ENCODE data around the gene TMEM175. TPM values are rescaled to one million over a fixed set of nuclear protein-coding genes. Genes with fewer than 3 reads are reported as not detected.
A peak's percentile ranks its signal among the peaks of the same experiment; 100 is the strongest.

The TMEM175 gene
- total and polyA plus RNA-seq, 9 of the 15 experiments (the other 6 are each of a cell fraction or from before 2014, with no cell fraction given) = 0.13 to 30.9 (median 9.4) TPM

DNA sequence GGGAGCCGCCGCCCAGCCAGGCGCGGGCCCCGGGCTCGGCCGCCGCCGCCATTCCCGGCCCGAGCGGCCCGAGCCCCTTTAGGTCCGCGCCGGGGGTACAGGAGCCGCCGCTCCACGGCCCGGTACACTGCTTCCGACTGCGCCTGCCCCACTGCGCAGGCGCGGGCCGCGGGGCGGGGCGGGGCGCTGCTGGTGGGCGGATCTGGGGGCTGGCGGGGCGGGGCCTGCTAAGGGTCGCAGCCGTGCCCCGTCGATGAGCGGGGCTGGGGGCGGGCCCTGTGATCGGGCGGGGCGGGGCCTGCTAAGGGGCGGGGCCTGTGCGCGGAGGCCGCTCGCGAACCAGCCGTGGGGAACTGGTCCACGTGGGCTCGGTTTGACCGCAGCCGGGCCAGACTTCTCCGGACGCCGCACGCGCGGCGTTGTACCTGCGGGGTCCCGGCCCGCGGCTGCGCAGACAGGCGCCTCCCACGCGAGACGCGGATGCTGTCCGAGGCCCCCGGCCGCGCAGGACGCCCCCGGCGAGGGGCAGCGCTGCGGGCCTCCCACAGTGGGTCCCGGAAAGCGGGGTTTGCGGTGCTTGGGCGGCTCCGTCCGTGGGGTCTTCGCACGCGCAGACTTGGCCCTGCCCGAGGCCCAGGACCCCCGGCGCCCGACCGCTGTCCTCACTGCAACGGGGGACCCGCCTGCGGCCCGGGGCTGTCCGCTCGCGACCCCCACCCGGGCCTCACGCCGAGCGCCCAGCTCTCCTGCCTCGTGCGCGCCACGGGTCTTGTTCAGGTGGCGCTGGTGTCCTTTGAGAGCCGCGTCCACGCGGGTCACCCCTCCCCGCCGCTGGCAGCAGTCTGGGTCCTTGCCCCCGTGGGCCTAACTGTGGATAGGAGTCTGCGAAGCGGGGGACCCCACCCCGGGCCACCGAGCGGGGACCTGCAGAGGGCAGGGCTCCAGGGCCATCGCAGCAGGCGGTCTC is 41.5 kb downstream of the TMEM175 start, which contains the start of gene DGKQ (continued):
- TF ChIP-seq, protein P1, sequence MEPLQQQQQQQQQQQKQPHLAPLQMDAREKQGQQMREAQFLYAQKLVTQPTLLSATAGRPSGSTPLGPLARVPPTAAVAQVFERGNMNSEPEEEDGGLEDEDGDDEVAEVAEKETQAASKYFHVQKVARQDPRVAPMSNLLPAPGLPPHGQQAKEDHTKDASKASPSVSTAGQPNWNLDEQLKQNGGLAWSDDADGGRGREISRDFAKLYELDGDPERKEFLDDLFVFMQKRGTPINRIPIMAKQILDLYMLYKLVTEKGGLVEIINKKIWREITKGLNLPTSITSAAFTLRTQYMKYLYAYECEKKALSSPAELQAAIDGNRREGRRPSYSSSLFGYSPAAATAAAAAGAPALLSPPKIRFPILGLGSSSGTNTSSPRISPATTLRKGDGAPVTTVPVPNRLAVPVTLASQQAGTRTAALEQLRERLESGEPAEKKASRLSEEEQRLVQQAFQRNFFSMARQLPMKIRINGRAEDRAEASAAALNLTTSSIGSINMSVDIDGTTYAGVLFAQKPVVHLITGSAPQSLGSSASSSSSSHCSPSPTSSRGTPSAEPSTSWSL (CRISPR knock-in tag; IDR thresholded peaks at IDR 0.05; ENCODE audit: borderline replicate concordance) = 0 out of 2 replicates have a peak, but pooled peaks have one; percentile 51
- no peak for TF ChIP-seq ARHGAP35 (IDR thresholded peaks at IDR 0.05; ENCODE audit: partially characterized antibody)
- TF ChIP-seq DMBX1 (CRISPR knock-in tag; IDR thresholded peaks at IDR 0.05; ENCODE audit: borderline replicate concordance) = 0 out of 2 replicates have a peak, but pooled peaks have one; percentile 21
- TF ChIP-seq FOXJ3 (CRISPR knock-in tag; IDR thresholded peaks at IDR 0.05) = no peak
- TF ChIP-seq, protein P2, sequence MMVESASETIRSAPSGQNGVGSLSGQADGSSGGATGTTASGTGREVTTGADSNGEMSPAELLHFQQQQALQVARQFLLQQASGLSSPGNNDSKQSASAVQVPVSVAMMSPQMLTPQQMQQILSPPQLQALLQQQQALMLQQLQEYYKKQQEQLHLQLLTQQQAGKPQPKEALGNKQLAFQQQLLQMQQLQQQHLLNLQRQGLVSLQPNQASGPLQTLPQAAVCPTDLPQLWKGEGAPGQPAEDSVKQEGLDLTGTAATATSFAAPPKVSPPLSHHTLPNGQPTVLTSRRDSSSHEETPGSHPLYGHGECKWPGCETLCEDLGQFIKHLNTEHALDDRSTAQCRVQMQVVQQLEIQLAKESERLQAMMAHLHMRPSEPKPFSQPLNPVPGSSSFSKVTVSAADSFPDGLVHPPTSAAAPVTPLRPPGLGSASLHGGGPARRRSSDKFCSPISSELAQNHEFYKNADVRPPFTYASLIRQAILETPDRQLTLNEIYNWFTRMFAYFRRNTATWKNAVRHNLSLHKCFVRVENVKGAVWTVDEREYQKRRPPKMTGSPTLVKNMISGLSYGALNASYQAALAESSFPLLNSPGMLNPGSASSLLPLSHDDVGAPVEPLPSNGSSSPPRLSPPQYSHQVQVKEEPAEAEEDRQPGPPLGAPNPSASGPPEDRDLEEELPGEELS (CRISPR knock-in tag; IDR thresholded peaks at IDR 0.05; ENCODE audit: borderline replicate concordance) = no peak
- TF ChIP-seq, protein P3, sequence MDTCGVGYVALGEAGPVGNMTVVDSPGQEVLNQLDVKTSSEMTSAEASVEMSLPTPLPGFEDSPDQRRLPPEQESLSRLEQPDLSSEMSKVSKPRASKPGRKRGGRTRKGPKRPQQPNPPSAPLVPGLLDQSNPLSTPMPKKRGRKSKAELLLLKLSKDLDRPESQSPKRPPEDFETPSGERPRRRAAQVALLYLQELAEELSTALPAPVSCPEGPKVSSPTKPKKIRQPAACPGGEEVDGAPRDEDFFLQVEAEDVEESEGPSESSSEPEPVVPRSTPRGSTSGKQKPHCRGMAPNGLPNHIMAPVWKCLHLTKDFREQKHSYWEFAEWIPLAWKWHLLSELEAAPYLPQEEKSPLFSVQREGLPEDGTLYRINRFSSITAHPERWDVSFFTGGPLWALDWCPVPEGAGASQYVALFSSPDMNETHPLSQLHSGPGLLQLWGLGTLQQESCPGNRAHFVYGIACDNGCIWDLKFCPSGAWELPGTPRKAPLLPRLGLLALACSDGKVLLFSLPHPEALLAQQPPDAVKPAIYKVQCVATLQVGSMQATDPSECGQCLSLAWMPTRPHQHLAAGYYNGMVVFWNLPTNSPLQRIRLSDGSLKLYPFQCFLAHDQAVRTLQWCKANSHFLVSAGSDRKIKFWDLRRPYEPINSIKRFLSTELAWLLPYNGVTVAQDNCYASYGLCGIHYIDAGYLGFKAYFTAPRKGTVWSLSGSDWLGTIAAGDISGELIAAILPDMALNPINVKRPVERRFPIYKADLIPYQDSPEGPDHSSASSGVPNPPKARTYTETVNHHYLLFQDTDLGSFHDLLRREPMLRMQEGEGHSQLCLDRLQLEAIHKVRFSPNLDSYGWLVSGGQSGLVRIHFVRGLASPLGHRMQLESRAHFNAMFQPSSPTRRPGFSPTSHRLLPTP (IDR thresholded peaks at IDR 0.05; ENCODE audit: borderline replicate concordance, extremely low read depth, insufficient read length) = no peak
- peak; percentile 77 for TF ChIP-seq FIP1L1 (IDR thresholded peaks at IDR 0.05; ENCODE audit: low read depth, low read length, poor library complexity, severe bottlenecking)
- TF ChIP-seq SNRNP70 (optimal IDR thresholded peaks at IDR 0.05; ENCODE audit: low read depth, low read length) = no peak
- no peak for TF ChIP-seq CEBPG (CRISPR knock-in tag; IDR thresholded peaks at IDR 0.05)
- TF ChIP-seq CEBPG (tag; conservative IDR thresholded peaks at IDR 0.05 in 1 of 2, IDR thresholded peaks at IDR 0.05 in 1 of 2) = no peak
- TF ChIP-seq TEAD4 (IDR thresholded peaks at IDR 0.05; ENCODE audit: low read length) = no peak
- TF ChIP-seq TEAD4 (CRISPR knock-in tag; IDR thresholded peaks at IDR 0.05; ENCODE audit: borderline replicate concordance) = no peak
- TF ChIP-seq, protein P4, sequence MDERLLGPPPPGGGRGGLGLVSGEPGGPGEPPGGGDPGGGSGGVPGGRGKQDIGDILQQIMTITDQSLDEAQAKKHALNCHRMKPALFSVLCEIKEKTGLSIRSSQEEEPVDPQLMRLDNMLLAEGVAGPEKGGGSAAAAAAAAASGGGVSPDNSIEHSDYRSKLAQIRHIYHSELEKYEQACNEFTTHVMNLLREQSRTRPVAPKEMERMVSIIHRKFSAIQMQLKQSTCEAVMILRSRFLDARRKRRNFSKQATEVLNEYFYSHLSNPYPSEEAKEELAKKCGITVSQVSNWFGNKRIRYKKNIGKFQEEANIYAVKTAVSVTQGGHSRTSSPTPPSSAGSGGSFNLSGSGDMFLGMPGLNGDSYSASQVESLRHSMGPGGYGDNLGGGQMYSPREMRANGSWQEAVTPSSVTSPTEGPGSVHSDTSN (CRISPR knock-in tag; IDR thresholded peaks at IDR 0.05; ENCODE audit: low read depth) = no peak; the same call in 1 of the 2 replicates
- TF ChIP-seq, protein P4 (tag; conservative IDR thresholded peaks at IDR 0.05; ENCODE audit: low read depth) = no peak
- no peak for TF ChIP-seq ZNF354B (CRISPR knock-in tag; IDR thresholded peaks at IDR 0.05)
- no peak for TF ChIP-seq MEIS2 (IDR thresholded peaks at IDR 0.05; ENCODE audit: partially characterized antibody)
- no peak for TF ChIP-seq ZKSCAN8 (CRISPR knock-in tag; IDR thresholded peaks at IDR 0.05)

All from K562 (cell line).